ENCODE data around the gene UTF1.

The UTF1 gene

DNA sequence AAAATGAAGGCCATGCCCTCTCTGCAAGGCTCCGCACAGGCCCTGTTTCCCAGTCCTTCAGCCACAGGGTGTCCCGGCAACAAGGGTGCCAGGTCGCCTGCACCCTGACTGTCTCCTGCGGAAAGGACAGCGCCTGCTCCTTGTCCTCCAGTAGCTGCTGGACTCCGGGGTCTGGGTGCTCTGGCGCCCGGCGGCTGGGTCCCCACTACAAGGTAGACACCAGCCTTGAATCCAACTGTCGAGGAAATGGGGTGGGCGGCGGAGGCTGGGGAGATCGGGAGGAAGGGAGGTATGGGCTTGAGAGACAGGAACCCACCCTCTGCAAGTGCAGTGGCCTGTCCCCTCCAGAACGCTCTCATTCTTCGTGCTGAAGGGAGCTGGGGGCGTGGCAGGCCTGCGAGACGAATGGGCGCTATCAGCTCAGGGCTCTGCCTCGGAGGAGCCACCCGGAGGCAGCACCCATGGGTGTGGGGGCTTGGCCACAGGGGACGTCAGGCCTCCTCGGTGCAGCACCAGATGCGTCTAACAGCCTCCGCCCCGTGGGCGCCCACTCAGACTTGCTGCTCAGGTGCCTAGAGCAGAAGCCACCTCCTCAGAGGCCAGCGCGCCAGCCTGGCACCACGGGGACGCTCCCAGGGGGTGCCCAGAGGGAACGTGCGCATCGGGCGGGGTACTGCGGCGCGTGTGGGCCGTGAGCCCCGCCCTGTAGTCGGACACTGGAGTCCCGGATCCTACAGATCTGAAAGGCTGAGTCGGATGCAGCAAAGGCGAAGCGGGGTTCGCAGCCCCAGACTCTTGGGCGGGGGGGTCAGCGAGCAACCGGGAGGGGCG lies 31.1 kb downstream of the UTF1 start (continued):
- TF ChIP-seq ZNF184 (tag by site-specific recombination; IDR thresholded peaks at IDR 0.05), result no peak
- TF ChIP-seq, protein P1, sequence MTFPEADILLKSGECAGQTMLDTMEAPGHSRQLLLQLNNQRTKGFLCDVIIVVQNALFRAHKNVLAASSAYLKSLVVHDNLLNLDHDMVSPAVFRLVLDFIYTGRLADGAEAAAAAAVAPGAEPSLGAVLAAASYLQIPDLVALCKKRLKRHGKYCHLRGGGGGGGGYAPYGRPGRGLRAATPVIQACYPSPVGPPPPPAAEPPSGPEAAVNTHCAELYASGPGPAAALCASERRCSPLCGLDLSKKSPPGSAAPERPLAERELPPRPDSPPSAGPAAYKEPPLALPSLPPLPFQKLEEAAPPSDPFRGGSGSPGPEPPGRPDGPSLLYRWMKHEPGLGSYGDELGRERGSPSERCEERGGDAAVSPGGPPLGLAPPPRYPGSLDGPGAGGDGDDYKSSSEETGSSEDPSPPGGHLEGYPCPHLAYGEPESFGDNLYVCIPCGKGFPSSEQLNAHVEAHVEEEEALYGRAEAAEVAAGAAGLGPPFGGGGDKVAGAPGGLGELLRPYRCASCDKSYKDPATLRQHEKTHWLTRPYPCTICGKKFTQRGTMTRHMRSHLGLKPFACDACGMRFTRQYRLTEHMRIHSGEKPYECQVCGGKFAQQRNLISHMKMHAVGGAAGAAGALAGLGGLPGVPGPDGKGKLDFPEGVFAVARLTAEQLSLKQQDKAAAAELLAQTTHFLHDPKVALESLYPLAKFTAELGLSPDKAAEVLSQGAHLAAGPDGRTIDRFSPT (tag by site-specific recombination; IDR thresholded peaks at IDR 0.05), result peak; percentile 93
- TF ChIP-seq REPIN1 (tag by site-specific recombination; IDR thresholded peaks at IDR 0.05; ENCODE audit: low read depth), result no peak
- no peak for TF ChIP-seq ZNF514 (tag by site-specific recombination; IDR thresholded peaks at IDR 0.05)
- TF ChIP-seq ZNF423 (tag by site-specific recombination; IDR thresholded peaks at IDR 0.05), result peak; percentile 100
- no peak for TF ChIP-seq SALL2 (tag by site-specific recombination; IDR thresholded peaks at IDR 0.05; ENCODE audit: borderline replicate concordance)
- TF ChIP-seq TCF7L2 (IDR thresholded peaks at IDR 0.05; ENCODE audit: borderline replicate concordance, low read depth, low read length), result no peak
- no peak for TF ChIP-seq ZNF837 (tag by site-specific recombination; IDR thresholded peaks at IDR 0.05)
- TF ChIP-seq ZNF19 (tag by site-specific recombination; IDR thresholded peaks at IDR 0.05; ENCODE audit: low read depth), result no peak
- no peak for TF ChIP-seq ZNF777 (tag by site-specific recombination; IDR thresholded peaks at IDR 0.05; ENCODE audit: borderline replicate concordance)
- TF ChIP-seq, protein P2, sequence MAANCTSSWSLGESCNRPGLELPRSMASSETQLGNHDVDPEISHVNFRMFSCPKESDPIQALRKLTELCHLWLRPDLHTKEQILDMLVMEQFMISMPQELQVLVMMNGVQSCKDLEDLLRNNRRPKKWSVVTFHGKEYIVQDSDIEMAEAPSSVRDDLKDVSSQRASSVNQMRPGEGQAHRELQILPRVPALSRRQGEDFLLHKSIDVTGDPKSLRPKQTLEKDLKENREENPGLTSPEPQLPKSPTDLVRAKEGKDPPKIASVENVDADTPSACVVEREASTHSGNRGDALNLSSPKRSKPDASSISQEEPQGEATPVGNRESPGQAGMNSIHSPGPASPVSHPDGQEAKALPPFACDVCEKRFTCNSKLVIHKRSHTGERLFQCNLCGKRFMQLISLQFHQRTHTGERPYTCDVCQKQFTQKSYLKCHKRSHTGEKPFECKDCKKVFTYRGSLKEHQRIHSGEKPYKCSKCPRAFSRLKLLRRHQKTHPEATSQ (tag by site-specific recombination; IDR thresholded peaks at IDR 0.05), result no peak
- TF ChIP-seq BCL11A (tag by site-specific recombination; IDR thresholded peaks at IDR 0.05; ENCODE audit: low read depth), result no peak
- TF ChIP-seq EGR2 (tag by site-specific recombination; IDR thresholded peaks at IDR 0.05; ENCODE audit: low read depth), result peak; percentile 70
- no peak for TF ChIP-seq ZNF701 (tag by site-specific recombination; IDR thresholded peaks at IDR 0.05)
- TF ChIP-seq, protein P3, sequence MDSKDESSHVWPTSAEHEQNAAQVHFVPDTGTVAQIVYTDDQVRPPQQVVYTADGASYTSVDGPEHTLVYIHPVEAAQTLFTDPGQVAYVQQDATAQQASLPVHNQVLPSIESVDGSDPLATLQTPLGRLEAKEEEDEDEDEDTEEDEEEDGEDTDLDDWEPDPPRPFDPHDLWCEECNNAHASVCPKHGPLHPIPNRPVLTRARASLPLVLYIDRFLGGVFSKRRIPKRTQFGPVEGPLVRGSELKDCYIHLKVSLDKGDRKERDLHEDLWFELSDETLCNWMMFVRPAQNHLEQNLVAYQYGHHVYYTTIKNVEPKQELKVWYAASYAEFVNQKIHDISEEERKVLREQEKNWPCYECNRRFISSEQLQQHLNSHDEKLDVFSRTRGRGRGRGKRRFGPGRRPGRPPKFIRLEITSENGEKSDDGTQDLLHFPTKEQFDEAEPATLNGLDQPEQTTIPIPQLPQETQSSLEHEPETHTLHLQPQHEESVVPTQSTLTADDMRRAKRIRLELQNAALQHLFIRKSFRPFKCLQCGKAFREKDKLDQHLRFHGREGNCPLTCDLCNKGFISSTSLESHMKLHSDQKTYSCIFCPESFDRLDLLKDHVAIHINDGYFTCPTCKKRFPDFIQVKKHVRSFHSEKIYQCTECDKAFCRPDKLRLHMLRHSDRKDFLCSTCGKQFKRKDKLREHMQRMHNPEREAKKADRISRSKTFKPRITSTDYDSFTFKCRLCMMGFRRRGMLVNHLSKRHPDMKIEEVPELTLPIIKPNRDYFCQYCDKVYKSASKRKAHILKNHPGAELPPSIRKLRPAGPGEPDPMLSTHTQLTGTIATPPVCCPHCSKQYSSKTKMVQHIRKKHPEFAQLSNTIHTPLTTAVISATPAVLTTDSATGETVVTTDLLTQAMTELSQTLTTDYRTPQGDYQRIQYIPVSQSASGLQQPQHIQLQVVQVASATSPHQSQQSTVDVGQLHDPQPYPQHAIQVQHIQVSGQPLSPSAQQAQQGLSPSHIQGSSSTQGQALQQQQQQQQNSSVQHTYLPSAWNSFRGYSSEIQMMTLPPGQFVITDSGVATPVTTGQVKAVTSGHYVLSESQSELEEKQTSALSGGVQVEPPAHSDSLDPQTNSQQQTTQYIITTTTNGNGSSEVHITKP (tag by site-specific recombination; IDR thresholded peaks at IDR 0.05), result no peak
- TF ChIP-seq ZNF560 (tag by site-specific recombination; IDR thresholded peaks at IDR 0.05; ENCODE audit: borderline replicate concordance), result no peak
- TF ChIP-seq, protein P4, sequence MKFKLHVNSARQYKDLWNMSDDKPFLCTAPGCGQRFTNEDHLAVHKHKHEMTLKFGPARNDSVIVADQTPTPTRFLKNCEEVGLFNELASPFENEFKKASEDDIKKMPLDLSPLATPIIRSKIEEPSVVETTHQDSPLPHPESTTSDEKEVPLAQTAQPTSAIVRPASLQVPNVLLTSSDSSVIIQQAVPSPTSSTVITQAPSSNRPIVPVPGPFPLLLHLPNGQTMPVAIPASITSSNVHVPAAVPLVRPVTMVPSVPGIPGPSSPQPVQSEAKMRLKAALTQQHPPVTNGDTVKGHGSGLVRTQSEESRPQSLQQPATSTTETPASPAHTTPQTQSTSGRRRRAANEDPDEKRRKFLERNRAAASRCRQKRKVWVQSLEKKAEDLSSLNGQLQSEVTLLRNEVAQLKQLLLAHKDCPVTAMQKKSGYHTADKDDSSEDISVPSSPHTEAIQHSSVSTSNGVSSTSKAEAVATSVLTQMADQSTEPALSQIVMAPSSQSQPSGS (tag by site-specific recombination; IDR thresholded peaks at IDR 0.05; ENCODE audit: low read depth), result no peak
- TF ChIP-seq ZBTB20 (tag by site-specific recombination; IDR thresholded peaks at IDR 0.05), result peak; percentile 12; the same call in 1 of the 2 replicates
- TF ChIP-seq, protein P5, sequence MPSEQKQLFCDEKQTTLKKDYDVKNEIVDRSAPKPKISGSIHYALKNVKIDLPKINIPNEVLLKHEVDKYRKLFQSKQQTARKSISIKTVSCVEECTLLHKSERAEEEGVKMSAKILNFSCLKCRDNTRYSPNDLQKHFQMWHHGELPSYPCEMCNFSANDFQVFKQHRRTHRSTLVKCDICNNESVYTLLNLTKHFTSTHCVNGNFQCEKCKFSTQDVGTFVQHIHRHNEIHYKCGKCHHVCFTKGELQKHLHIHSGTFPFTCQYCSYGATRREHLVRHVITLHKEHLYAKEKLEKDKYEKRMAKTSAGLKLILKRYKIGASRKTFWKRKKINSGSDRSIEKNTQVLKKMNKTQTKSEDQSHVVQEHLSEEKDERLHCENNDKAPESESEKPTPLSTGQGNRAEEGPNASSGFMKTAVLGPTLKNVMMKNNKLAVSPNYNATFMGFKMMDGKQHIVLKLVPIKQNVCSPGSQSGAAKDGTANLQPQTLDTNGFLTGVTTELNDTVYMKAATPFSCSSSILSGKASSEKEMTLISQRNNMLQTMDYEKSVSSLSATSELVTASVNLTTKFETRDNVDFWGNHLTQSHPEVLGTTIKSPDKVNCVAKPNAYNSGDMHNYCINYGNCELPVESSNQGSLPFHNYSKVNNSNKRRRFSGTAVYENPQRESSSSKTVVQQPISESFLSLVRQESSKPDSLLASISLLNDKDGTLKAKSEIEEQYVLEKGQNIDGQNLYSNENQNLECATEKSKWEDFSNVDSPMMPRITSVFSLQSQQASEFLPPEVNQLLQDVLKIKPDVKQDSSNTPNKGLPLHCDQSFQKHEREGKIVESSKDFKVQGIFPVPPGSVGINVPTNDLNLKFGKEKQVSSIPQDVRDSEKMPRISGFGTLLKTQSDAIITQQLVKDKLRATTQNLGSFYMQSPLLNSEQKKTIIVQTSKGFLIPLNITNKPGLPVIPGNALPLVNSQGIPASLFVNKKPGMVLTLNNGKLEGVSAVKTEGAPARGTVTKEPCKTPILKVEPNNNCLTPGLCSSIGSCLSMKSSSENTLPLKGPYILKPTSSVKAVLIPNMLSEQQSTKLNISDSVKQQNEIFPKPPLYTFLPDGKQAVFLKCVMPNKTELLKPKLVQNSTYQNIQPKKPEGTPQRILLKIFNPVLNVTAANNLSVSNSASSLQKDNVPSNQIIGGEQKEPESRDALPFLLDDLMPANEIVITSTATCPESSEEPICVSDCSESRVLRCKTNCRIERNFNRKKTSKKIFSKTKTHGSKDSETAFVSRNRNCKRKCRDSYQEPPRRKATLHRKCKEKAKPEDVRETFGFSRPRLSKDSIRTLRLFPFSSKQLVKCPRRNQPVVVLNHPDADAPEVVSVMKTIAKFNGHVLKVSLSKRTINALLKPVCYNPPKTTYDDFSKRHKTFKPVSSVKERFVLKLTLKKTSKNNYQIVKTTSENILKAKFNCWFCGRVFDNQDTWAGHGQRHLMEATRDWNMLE (tag by site-specific recombination; conservative IDR thresholded peaks at IDR 0.05; ENCODE audit: low read depth), result no peak
- TF ChIP-seq ZNF302 (tag by site-specific recombination; IDR thresholded peaks at IDR 0.05; ENCODE audit: low read depth), result no peak
- TF ChIP-seq ZBTB48 (tag by site-specific recombination; IDR thresholded peaks at IDR 0.05), result no peak
- TF ChIP-seq KLF16 (tag by site-specific recombination; IDR thresholded peaks at IDR 0.05), result 0 out of 2 replicates have a peak, but pooled peaks have one; percentile 32
- TF ChIP-seq SP7 (tag by site-specific recombination; IDR thresholded peaks at IDR 0.05), result 0 out of 2 replicates have a peak, but pooled peaks have one; percentile 17
- no peak for TF ChIP-seq ZNF521 (tag by site-specific recombination; IDR thresholded peaks at IDR 0.05)
